ENCODE measurements around the gene C1orf74.
"Not testable (repeated sequence)": the region's sequence is repeated elsewhere in the genome, so short reads cannot be mapped to it uniquely, and the experiment has no call there.

Gene C1orf74

GRCh38 chr1:209802117-209802779 is 17.9 kb upstream of the C1orf74 start:
- ATAC-seq: peak; percentile 26
- TF ChIP-seq ZNF70 (CRISPR knock-in tag; IDR thresholded peaks at IDR 0.05) (no peak), ZNF565 (CRISPR knock-in tag; conservative IDR thresholded peaks at IDR 0.05; ENCODE audit: low read depth) (no peak), SNAI2 (CRISPR knock-in tag; IDR thresholded peaks at IDR 0.05) (peak; percentile 24; the same call in 1 of the 2 replicates), TOX (CRISPR knock-in tag; IDR thresholded peaks at IDR 0.05; ENCODE audit: borderline replicate concordance) (no peak)
- TF ChIP-seq, protein P1, sequence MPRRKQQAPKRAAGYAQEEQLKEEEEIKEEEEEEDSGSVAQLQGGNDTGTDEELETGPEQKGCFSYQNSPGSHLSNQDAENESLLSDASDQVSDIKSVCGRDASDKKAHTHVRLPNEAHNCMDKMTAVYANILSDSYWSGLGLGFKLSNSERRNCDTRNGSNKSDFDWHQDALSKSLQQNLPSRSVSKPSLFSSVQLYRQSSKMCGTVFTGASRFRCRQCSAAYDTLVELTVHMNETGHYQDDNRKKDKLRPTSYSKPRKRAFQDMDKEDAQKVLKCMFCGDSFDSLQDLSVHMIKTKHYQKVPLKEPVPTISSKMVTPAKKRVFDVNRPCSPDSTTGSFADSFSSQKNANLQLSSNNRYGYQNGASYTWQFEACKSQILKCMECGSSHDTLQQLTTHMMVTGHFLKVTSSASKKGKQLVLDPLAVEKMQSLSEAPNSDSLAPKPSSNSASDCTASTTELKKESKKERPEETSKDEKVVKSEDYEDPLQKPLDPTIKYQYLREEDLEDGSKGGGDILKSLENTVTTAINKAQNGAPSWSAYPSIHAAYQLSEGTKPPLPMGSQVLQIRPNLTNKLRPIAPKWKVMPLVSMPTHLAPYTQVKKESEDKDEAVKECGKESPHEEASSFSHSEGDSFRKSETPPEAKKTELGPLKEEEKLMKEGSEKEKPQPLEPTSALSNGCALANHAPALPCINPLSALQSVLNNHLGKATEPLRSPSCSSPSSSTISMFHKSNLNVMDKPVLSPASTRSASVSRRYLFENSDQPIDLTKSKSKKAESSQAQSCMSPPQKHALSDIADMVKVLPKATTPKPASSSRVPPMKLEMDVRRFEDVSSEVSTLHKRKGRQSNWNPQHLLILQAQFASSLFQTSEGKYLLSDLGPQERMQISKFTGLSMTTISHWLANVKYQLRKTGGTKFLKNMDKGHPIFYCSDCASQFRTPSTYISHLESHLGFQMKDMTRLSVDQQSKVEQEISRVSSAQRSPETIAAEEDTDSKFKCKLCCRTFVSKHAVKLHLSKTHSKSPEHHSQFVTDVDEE (CRISPR knock-in tag; IDR thresholded peaks at IDR 0.05): peak; percentile 60; the same call in 1 of the 2 replicates

DNA sequence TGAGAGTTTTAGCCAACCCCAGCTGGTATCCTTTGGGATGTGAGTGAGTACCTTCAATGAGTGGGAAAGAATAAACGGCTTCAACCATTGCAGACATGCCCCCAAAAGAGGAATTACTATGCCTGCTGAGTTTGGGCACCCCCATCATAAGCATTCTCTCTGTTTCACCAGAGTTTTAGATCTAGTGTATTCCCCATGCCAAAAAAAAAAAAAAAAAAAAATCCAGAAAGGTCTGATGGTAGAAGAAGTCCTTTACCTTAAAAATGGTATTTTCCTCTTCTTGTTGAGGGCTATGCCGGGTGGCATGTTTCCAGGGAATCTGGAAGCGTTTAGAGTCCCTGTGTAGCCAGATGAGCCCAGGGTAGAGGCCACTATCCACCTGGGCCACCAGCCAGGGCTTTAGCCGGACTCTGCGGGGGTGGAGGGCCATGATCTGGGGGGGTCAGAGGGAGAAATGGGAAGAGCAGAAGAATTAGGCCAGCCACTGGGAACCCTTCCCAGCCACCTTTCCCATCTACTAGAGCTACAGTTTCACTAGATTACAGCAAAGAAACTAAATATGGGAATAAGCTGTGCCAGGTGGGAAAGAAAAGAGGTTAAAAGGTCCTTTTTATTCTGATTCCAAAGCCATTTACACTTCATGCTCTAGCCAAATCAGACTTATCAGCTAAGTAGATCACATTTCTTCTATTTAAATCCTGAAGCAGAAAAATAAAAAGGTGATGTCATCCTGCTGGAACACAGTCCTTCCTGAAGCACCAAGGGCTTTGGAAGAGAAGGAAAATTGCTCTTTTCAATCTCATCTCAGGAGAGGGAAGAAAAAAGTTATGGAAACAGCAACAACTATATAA is 16.9 kb upstream of the C1orf74 start:
- TF ChIP-seq ZNF8 (CRISPR knock-in tag; IDR thresholded peaks at IDR 0.05): no peak
- TF ChIP-seq PATZ1 (CRISPR knock-in tag; IDR thresholded peaks at IDR 0.05; ENCODE audit: borderline replicate concordance): peak; percentile 70; the same call in 1 of the 2 replicates
- TF ChIP-seq POU6F1 (CRISPR knock-in tag; IDR thresholded peaks at IDR 0.05; ENCODE audit: borderline replicate concordance, low read depth): no peak
- TF ChIP-seq ZNF70 (CRISPR knock-in tag; IDR thresholded peaks at IDR 0.05): no peak
- TF ChIP-seq ARNTL (CRISPR knock-in tag; IDR thresholded peaks at IDR 0.05; ENCODE audit: borderline replicate concordance, low read depth): no peak
- TF ChIP-seq BACH2 (CRISPR knock-in tag; IDR thresholded peaks at IDR 0.05; ENCODE audit: borderline replicate concordance): no peak
- TF ChIP-seq, protein P1 (CRISPR knock-in tag; IDR thresholded peaks at IDR 0.05): 0 out of 2 replicates have a peak, but pooled peaks have one; percentile 33
- TF ChIP-seq ZFP3 (CRISPR knock-in tag; IDR thresholded peaks at IDR 0.05): 0 out of 2 replicates have a peak, but pooled peaks have one; percentile 44
- TF ChIP-seq SNAI2 (CRISPR knock-in tag; IDR thresholded peaks at IDR 0.05): peak; percentile 63; the same call in 1 of the 2 replicates
- TF ChIP-seq TCF4 (CRISPR knock-in tag; IDR thresholded peaks at IDR 0.05; ENCODE audit: borderline replicate concordance): peak; percentile 28; the same call in 1 of the 2 replicates
- no peak for TF ChIP-seq OSR1 (CRISPR knock-in tag; IDR thresholded peaks at IDR 0.05)
- ATAC-seq: peak; percentile 82

DNA sequence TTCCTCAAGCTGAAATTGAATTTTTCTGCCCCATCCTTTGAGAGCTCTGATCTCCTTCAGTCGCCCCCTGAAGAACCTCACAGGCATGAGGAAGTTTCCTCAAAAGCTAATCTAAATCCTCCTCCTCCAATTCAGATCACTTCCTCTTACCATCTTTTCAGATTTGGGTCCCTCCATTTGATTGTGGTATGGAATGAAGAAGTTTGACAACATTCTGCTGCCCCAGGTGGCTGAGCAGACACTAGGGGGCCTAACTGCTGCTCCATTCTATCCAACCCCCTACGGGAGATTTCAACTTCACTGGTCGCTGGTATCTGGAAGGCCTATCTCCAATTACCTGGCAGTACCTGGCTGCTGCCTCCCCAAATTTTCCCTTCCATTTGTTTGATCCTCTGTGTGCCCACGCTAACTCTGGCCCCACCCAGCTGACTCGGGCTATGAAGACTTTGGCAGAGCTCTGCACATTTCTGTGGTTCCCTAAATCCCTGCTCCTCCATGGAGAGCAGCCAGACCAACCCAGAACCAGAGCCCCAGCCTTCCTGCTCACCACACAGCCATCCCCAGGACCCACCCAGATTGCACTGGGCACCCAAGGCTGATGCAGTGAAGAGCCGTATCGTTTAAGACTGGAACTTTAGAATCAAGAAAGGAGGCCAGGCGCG is 13.8 kb upstream of the C1orf74 start:
- TF ChIP-seq BACH2 (CRISPR knock-in tag; IDR thresholded peaks at IDR 0.05; ENCODE audit: borderline replicate concordance) (no peak), ZNF565 (CRISPR knock-in tag; conservative IDR thresholded peaks at IDR 0.05; ENCODE audit: low read depth) (no peak), ZFP3 (CRISPR knock-in tag; IDR thresholded peaks at IDR 0.05) (no peak), CSDC2 (CRISPR knock-in tag; IDR thresholded peaks at IDR 0.05) (no peak), ZC3H10 (CRISPR knock-in tag; IDR thresholded peaks at IDR 0.05) (no peak), CREB5 (CRISPR knock-in tag; IDR thresholded peaks at IDR 0.05; ENCODE audit: low read depth) (no peak), ISL1 (CRISPR knock-in tag; IDR thresholded peaks at IDR 0.05) (no peak), PATZ1 (CRISPR knock-in tag; IDR thresholded peaks at IDR 0.05; ENCODE audit: borderline replicate concordance) (no peak), OSR1 (CRISPR knock-in tag; IDR thresholded peaks at IDR 0.05) (no peak)

GRCh38 chr1:209793711-209794110 is 9.4 kb upstream of the C1orf74 start:
- ATAC-seq: not testable (repeated sequence)

More for the DNA sequence above, 13.8 kb upstream of the C1orf74 start:
- no peak for ATAC-seq

Measured in SK-N-SH treated with all-trans-retinoic acid at 6 μM for 48 hours (cell line).